ENCODE data around the gene PLSCR1. TPM values are rescaled to one million over a fixed set of nuclear protein-coding genes. Genes with fewer than 3 reads are reported as not detected.
A peak's percentile ranks its signal among the peaks of the same experiment; 100 is the strongest.

Gene PLSCR1
- total RNA-seq, 2 experiments from 2014 or later: 60.1 to 64.3 TPM

DNA sequence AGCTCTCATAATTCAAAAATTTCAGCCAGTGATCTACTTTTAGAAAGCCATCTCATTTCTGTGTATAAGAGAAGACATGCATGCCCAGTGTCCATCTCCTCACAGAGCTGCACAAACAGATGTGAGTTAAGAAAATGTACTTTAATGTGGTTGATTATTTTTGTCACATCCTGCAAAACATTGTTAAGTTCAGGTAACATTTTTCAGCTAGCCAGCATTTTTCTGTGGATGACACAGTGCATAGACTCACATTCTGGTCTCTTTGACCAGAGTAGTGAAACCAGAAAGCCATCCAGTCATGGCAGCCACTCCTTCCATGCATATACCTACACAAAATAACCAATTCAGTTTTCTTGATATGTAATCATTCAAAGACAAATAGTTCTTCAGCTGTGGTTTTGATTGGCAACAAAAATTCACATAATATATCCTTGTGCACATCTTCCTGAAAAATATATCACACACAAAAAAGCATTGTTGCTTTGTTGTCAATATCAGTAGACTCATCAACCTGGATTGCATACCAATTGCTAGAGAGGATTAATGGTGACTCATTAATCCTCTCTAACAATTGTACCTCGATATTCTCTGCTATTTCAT, 2.1 kb upstream of the PLSCR1 start:
- CTCF ChIA-PET: interaction anchor here (0.9 kb wide), 1 partner anchor 357 kb away, joined by 3 read pairs; no protein-coding TSS in a partner anchor
- DNase-seq: no peak

DNA sequence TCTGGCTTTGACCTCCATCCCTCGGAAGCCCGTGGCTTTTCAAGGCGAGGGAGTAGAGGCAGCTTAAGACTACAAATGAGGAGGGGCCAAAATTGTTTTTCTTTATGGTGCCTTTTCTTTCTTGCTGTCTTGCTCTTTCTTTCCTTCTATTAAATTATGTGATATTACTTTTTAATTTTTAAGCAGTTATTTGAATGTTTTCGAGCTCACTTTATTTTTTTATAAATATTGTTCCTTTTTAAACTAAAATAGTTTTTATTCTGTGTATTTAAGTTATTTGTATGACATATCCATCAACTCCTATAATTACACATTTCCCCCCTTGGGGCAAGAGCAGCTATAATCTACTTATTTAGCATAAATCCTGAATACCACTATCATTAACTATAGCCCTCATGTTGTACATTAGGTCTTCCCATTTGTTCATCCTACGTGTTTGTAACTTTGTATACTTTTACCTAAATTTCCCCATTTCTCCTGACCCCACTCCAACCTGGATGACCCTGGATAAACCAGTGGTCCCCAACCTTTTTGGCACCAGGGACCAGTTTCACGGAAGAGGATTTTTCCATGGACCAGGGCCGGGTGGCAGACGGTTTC, 622 bp upstream of the PLSCR1 start:
- DNase-seq: no peak
- Mint-ChIP-seq H3K36me3 (ENCODE audit: low read depth) (peaks cover 27% of the 10 kb centered on the region), H3K4me1 (ENCODE audit: low read depth) (peaks cover 54% of the 10 kb centered on the region), H3K4me3 (peak overlapping the region; percentile 89), H3K9me3 (no peaks in the 10 kb centered on the region), H3K27ac (peak overlapping the region; percentile 87), H3K27me3 (ENCODE audit: low read depth) (no peaks in the 10 kb centered on the region)
- CTCF ChIA-PET: interaction anchor here (0.7 kb wide), 1 partner anchor 26 kb away, joined by 4 read pairs; no protein-coding TSS in a partner anchor
- intact Hi-C loops (cut with micrococcal nuclease): loop anchor here (1.0 to 5.0 kb wide), 3 partner anchors 46 to 383 kb away; partner anchors contain the start of genes PLOD2 and PLSCR2

More for the DNA sequence above, 2.1 kb upstream of the PLSCR1 start:
- no peaks in the 10 kb centered on the region for H3K9me3 Mint-ChIP-seq
- peaks cover 18% of the 10 kb centered on the region for H3K36me3 Mint-ChIP-seq (ENCODE audit: low read depth)
- H3K4me1 Mint-ChIP-seq (ENCODE audit: low read depth): peaks cover 53% of the 10 kb centered on the region
- H3K4me3 Mint-ChIP-seq: no peak overlapping the region
- intact Hi-C loops (cut with micrococcal nuclease): no loop called here
- H3K27me3 Mint-ChIP-seq (ENCODE audit: low read depth): no peaks in the 10 kb centered on the region
- H3K27ac Mint-ChIP-seq: no peak overlapping the region

DNA sequence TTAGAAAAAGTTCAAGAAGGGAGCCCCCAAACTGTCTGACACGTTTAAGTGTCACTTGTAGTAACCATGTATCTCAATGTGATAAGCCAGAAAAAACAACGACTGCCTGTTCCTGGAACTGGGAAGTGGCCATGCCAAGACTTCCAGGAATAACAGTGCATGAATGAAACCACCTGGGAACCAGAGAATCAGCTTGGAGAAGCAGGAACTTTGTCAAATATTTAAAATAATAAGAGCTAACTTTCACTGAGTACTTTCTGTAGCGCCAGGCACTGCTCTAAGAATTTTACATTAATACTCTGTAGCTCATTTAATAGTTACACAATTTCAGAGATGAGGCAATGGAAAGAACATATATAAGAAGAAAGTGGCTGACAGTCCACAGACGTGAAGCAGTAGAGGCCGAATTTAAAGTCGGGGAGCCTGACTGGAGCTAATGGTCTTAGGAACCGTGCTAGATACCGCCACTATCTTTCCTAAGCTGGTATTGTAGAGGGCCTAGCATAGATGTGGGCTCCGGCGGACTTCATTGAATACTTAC, 876 bp downstream of the PLSCR1 start:
- Mint-ChIP-seq H3K4me3 (peak overlapping the region; percentile 89), H3K27me3 (ENCODE audit: low read depth) (no peaks in the 10 kb centered on the region)

DNA sequence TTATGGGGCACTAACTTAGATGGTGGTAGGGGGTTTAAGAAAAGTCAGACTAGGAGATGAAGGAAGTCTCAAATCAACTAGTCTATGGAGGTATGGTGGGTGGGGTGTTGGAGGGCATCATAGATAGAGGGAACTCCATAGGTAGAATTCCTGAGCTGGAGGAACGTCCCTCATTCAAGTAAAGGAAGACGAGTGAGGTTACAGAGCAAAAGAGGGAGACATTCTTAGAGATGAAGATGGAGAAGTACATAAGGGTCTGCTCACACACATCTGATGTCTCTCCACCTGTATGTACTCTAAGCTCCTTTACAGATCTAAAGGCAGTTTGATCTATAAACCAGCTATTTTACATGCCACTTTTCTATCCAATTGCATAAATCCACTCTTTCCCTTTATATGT, 1.4 kb downstream of the PLSCR1 start:
- CTCF ChIA-PET: interaction anchor here (0.7 to 1.6 kb wide), 3 partner anchors 31 to 98 kb away, joined by 3 to 4 read pairs (median 3); no protein-coding TSS in a partner anchor
- intact Hi-C loops (cut with micrococcal nuclease): loop anchor here (5.0 kb wide), 1 partner anchor 381 kb away; the partner anchor contains the start of gene PLOD2
- H3K27ac Mint-ChIP-seq: peak overlapping the region; percentile 87
- peaks cover 53% of the 10 kb centered on the region for H3K4me1 Mint-ChIP-seq (ENCODE audit: low read depth)
- no peaks in the 10 kb centered on the region for H3K27me3 Mint-ChIP-seq (ENCODE audit: low read depth)
- no peaks in the 10 kb centered on the region for H3K9me3 Mint-ChIP-seq
- H3K4me3 Mint-ChIP-seq: peak overlapping the region; percentile 89
- DNase-seq: no peak
- peaks cover 34% of the 10 kb centered on the region for H3K36me3 Mint-ChIP-seq (ENCODE audit: low read depth)

More for the DNA sequence above, 876 bp downstream of the PLSCR1 start:
- H3K9me3 Mint-ChIP-seq: no peaks in the 10 kb centered on the region
- intact Hi-C loops (cut with micrococcal nuclease): loop anchor here (1.0 to 5.0 kb wide), 3 partner anchors 45 to 381 kb away; partner anchors contain the start of genes PLOD2 and PLSCR2
- peaks cover 53% of the 10 kb centered on the region for H3K4me1 Mint-ChIP-seq (ENCODE audit: low read depth)
- no peak for DNase-seq
- peaks cover 34% of the 10 kb centered on the region for H3K36me3 Mint-ChIP-seq (ENCODE audit: low read depth)
- peak overlapping the region; percentile 87 for H3K27ac Mint-ChIP-seq
- CTCF ChIA-PET: interaction anchor here (0.7 to 1.6 kb wide), 3 partner anchors 31 to 97 kb away, joined by 3 to 4 read pairs (median 3); no protein-coding TSS in a partner anchor

DNA sequence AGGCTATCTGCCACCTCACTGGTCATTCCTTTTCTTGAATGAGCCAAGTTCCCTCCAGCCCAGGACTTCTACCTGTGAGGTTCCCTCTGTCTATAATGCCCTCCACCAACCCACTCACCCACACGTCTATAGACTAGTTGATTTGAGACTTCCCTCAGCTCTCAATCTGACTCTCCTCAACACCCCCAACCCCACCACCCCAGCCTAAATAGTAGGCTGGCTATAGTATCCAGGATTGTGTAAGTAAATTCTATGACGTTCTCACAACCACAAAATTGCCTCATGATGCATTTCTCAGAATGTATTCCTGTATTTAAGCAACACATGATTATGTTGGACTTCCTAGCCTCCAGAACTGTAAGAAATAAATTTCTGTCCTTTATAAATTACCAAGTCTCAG, 2.2 kb downstream of the PLSCR1 start:
- Mint-ChIP-seq H3K9me3 (no peaks in the 10 kb centered on the region), H3K27ac (no peak overlapping the region), H3K27me3 (ENCODE audit: low read depth) (no peaks in the 10 kb centered on the region), H3K4me1 (ENCODE audit: low read depth) (peaks cover 50% of the 10 kb centered on the region), H3K36me3 (ENCODE audit: low read depth) (peaks cover 39% of the 10 kb centered on the region), H3K4me3 (peak overlapping the region; percentile 53)
- DNase-seq: peak; percentile 11
- intact Hi-C loops (cut with micrococcal nuclease): loop anchor here (5.0 kb wide), 1 partner anchor 380 kb away; the partner anchor contains the start of gene PLOD2
- CTCF ChIA-PET: no interaction called here

DNA sequence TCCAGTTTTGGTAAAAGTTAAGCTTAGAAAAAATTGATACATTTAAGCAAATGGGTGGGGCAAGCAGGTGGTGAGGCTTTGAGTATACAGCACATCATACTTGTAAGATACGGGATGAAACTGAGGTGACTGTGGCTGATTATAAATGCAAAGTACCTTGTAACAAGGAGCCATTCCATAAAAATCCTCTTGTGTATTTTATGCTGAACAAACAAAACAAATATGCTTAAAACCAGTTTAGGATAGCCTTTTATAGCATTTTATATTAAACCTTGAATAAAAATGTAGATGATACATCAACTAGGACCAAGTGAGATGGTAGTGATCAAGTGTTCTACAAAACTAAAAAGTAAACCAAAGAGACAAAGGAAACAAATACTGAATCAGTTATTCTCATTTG, 3.4 kb downstream of the PLSCR1 start:
- intact Hi-C loops (cut with micrococcal nuclease): loop anchor here (5.0 kb wide), 1 partner anchor 379 kb away; the partner anchor contains the start of gene PLOD2
- no peak for DNase-seq
- CTCF ChIA-PET: interaction anchor here (1.0 kb wide), 1 partner anchor 10 kb away, joined by 3 read pairs; no protein-coding TSS in a partner anchor
- H3K4me3 Mint-ChIP-seq: peak overlapping the region; percentile 47
- no peaks in the 10 kb centered on the region for H3K9me3 Mint-ChIP-seq
- peaks cover 42% of the 10 kb centered on the region for H3K4me1 Mint-ChIP-seq (ENCODE audit: low read depth)
- peaks cover 41% of the 10 kb centered on the region for H3K36me3 Mint-ChIP-seq (ENCODE audit: low read depth)
- H3K27me3 Mint-ChIP-seq (ENCODE audit: low read depth): no peaks in the 10 kb centered on the region
- H3K27ac Mint-ChIP-seq: no peak overlapping the region

DNA sequence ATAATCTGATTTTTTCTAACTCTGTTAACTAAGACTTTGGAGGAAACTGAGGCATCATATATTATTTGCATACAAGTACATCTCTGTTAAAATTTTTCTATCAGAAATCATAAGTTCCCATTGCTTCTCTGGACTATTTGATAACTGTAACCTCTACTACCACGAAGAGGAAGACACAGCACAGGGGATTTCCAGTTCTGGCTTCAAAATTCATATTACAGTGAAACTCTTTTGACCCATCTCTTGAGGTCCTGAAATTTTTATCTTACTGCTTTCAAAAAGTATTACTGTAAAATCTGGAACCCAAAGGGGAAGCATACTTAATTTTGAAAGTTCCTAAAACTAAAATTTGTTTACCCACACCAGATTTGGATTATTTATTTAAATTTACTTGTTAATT, 4.2 kb downstream of the PLSCR1 start:
- Mint-ChIP-seq H3K27me3 (ENCODE audit: low read depth) (no peaks in the 10 kb centered on the region), H3K4me1 (ENCODE audit: low read depth) (peaks cover 40% of the 10 kb centered on the region), H3K36me3 (ENCODE audit: low read depth) (peaks cover 41% of the 10 kb centered on the region), H3K4me3 (peak overlapping the region; percentile 9), H3K27ac (no peak overlapping the region), H3K9me3 (no peaks in the 10 kb centered on the region)
- no peak for DNase-seq
- intact Hi-C loops (cut with micrococcal nuclease): loop anchor here (5.0 kb wide), 1 partner anchor 378 kb away; the partner anchor contains the start of gene PLOD2
- CTCF ChIA-PET: interaction anchor here (1.0 kb wide), 1 partner anchor 9 kb away, joined by 3 read pairs; no protein-coding TSS in a partner anchor

DNA sequence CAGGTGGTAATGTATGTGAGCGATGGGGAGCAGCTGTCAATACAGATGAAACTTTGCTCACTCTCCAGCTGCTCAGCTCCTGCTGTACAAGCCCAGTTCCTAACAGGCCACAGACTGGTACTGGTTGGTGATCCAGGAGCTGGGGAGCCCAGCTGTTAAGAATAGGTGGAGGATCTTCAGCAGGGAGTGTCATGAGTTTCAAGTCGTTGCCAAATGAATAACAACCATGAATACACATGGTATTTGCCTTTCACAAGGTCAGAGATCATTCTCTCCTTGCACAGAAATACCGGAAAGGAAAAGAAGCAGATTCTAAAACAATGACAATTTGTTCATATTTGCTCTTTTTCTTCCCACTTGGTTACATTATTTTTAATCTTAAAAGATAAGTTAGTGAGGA, 5.1 kb downstream of the PLSCR1 start:
- intact Hi-C loops (cut with micrococcal nuclease): no loop called here
- CTCF ChIA-PET: interaction anchor here (1.1 kb wide), 1 partner anchor 38 kb away, joined by 3 read pairs; no protein-coding TSS in a partner anchor
- Mint-ChIP-seq H3K36me3 (ENCODE audit: low read depth) (peaks cover 47% of the 10 kb centered on the region), H3K27me3 (ENCODE audit: low read depth) (no peaks in the 10 kb centered on the region), H3K27ac (no peak overlapping the region), H3K9me3 (no peaks in the 10 kb centered on the region), H3K4me3 (no peak overlapping the region), H3K4me1 (ENCODE audit: low read depth) (peaks cover 44% of the 10 kb centered on the region)
- no peak for DNase-seq

DNA sequence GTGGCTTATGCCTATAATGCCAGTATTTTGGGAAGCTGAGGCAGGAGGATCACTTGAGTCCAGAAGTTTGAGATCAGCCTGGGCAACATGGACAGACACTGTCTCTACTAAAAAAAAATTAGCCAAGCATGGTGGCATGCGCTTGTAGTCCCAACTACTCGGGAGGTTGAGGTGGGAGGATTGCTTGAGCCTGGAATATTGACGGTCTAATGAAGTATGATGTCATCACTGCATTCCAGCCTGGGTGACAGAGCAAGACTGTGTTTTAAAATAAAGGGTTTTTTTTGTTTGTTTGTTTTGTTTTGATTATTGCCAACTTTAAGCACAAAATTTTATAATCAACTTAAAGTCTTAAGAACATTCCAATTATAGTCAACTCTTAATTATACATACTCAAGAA, 6.8 kb downstream of the PLSCR1 start:
- Mint-ChIP-seq H3K36me3 (ENCODE audit: low read depth) (peaks cover 44% of the 10 kb centered on the region), H3K27me3 (ENCODE audit: low read depth) (no peaks in the 10 kb centered on the region), H3K9me3 (no peaks in the 10 kb centered on the region), H3K27ac (no peak overlapping the region), H3K4me1 (ENCODE audit: low read depth) (peaks cover 44% of the 10 kb centered on the region), H3K4me3 (no peak overlapping the region)
- DNase-seq: no peak
- intact Hi-C loops (cut with micrococcal nuclease): no loop called here
- CTCF ChIA-PET: no interaction called here

DNA sequence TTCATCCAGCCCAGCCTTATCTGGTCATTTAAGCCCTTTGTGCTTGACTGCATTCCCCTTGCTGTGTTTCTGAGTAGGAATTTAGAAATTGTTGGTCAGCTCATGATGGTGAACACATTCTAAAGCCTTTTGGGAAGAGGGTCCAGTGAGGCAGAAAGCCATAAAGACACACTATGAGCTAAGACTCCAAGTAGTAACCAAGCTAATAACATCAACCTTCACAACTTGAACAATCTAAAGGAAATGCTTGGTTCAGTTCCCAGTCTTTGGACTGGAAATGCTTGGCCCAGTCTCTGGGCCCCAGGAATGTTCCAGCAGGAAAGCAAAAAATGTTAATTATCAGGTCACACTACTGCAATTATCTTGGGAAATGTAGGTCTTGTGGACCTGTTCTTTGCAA, 7.7 kb downstream of the PLSCR1 start:
- H3K4me1 Mint-ChIP-seq (ENCODE audit: low read depth): peaks cover 36% of the 10 kb centered on the region
- no peak overlapping the region for H3K27ac Mint-ChIP-seq
- intact Hi-C loops (cut with micrococcal nuclease): no loop called here
- no peak for DNase-seq
- no peak overlapping the region for H3K4me3 Mint-ChIP-seq
- H3K27me3 Mint-ChIP-seq (ENCODE audit: low read depth): no peaks in the 10 kb centered on the region
- CTCF ChIA-PET: no interaction called here
- H3K9me3 Mint-ChIP-seq: no peaks in the 10 kb centered on the region
- peaks cover 37% of the 10 kb centered on the region for H3K36me3 Mint-ChIP-seq (ENCODE audit: low read depth)

DNA sequence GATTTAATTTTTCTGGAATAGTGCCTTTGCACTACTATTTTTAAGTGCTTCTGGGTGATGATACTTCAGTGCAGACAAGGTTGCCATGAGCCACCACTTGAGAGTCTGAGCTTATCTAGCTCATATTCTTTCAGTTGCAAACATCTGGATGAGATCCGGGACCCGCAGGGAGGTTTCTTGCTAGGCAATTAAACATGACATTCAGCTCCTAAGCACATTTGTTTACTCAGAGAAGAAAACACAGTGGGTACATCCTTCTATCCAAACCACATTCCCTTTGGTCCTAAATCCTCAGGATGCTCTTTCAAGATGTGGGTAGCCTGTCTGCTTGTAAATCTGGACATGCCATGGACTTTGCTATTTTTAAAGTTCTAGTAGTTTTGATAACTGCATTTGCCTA, 12.0 kb downstream of the PLSCR1 start:
- H3K4me1 Mint-ChIP-seq (ENCODE audit: low read depth): peaks cover 11% of the 10 kb centered on the region
- H3K27ac Mint-ChIP-seq: no peak overlapping the region
- H3K27me3 Mint-ChIP-seq (ENCODE audit: low read depth): no peaks in the 10 kb centered on the region
- H3K36me3 Mint-ChIP-seq (ENCODE audit: low read depth): peaks cover 37% of the 10 kb centered on the region
- CTCF ChIA-PET: no interaction called here
- DNase-seq: no peak
- no peak overlapping the region for H3K4me3 Mint-ChIP-seq
- H3K9me3 Mint-ChIP-seq: no peaks in the 10 kb centered on the region
- intact Hi-C loops (cut with micrococcal nuclease): no loop called here

DNA sequence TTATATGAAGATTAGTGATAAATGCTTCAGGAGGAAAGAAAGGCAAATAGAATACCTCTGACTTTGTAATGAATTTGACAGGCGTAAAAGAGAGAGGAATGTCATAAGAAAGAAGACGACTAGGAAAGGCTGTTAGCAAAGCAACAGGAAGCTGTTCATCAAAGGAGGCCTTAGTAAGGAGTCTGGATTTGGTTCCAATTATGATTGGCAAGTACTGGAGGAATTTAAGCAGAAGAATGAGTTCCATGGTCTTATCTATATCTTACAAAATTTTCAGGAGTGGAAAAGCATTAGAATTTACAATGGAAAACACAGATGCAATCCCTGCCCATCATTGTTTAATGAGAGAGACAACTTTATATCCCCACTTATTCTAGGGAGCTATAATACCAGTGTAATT, 13.8 kb downstream of the PLSCR1 start:
- intact Hi-C loops (cut with micrococcal nuclease): no loop called here
- H3K9me3 Mint-ChIP-seq: no peaks in the 10 kb centered on the region
- H3K27ac Mint-ChIP-seq: no peak overlapping the region
- no peak for DNase-seq
- H3K4me3 Mint-ChIP-seq: no peak overlapping the region
- peaks cover 5% of the 10 kb centered on the region for H3K4me1 Mint-ChIP-seq (ENCODE audit: low read depth)
- H3K36me3 Mint-ChIP-seq (ENCODE audit: low read depth): peaks cover 36% of the 10 kb centered on the region
- H3K27me3 Mint-ChIP-seq (ENCODE audit: low read depth): no peaks in the 10 kb centered on the region
- CTCF ChIA-PET: interaction anchor here (0.9 kb wide), 1 partner anchor 10 kb away, joined by 3 read pairs; no protein-coding TSS in a partner anchor
